Daoy (cell line): ENCODE measurements around the gene TRAPPC13. TPM values are rescaled to one million over a fixed set of nuclear protein-coding genes. Genes with fewer than 3 reads are reported as not detected.
"Not testable (repeated sequence)": the region's sequence is repeated elsewhere in the genome, so short reads cannot be mapped to it uniquely, and the experiment has no call there.

Experiments used
- DNase-seq: peaks from one replicate; pipeline ENCODE4 v3.0.0-alpha.2; 2015; ENCODE audit warnings: low read depth
- total RNA-seq: library from RNA; depleted of rRNA; stranded (reverse); fragments of >200 nt; shearing (Covaris generic); gene quantifications from 2 replicates; pipeline ENCODE4 v1.2.3, GENCODE V29; 2014; rRNA removed

Gene TRAPPC13
- total RNA-seq, result 51.8 and 56.9 TPM in 2 replicates

- DNase-seq, result peak; percentile 88
Measured at GRCh38 chr5:65624571-65625555, at the start of gene TRAPPC13, which contains the start of gene SHLD3. TSS of gene TRAPPC13 (plus strand) at chr5:65625027. CDS start at chr5:65625061, 34 bp downstream. TSS of gene SHLD3 (plus strand) at chr5:65625027. CDS start at chr5:65629588, 4,561 bp downstream.

- no peak for DNase-seq
Measured at GRCh38 chr5:65577141-65577540, 47.7 kb upstream of the TRAPPC13 start.

DNA sequence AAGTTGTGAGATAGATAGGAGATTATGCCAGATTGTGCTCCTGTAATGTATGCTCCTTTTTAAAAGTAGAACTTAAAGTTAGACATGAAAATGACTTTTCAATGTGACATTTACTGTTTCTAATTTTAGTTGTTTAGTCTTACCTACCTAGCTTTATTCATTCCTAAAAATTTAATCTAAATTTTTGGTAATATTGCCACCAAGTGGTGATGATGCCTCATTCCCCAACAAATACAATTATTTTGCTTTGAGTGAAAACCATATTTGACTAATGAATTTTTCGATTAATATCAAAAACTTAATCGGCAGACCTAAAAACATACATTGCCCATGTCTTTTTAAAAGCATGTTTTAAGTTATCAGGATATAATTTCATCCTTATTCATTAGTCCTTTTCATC, 36.1 kb upstream of the TRAPPC13 start:
- no peak for DNase-seq

- not testable (repeated sequence) for DNase-seq
Measured at GRCh38 chr5:65601761-65602160, 23.1 kb upstream of the TRAPPC13 start.

DNA sequence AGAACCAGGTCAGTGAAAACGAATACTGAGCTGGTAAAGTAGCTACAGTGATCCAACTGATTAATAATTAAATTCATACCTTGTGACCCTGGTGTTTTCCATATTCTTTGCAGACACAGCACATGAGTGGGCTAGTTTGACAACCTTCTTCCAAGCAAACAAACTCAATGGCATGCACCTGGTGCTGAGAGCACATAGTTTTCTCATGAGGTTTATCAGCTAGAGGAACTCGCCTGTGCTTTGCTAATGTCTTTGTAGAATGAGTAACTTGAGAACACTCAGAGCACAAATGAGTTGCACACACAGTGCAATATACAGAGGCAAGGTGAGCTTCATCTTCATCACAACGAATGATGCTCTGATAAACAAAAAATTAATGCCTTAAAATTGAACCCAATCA, 13.3 kb upstream of the TRAPPC13 start:
- no peak for DNase-seq

- DNase-seq, result no peak
Measured at GRCh38 chr5:65612298-65612907, 12.4 kb upstream of the TRAPPC13 start.

DNA sequence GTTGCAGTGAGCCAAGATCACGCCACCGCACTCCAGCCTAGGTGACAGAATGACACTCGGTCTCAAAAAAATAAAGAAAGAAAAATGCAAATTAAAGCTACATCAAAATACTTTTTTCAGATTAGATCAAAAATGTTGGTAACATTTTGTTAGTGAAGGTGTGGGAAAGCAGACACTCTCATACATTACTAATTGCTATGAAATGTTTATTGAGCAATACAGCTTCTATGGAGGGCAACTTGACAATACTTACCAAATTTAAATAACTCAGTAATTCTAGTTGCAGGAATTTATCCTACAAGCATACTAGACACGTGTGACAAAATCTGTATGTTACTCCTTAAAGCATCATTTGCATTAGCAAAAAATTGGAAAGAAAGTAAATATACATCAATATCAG, 4.8 kb upstream of the TRAPPC13 start:
- DNase-seq, result no peak

GRCh38 chr5:65621961-65622360, 2.9 kb upstream of the TRAPPC13 start:
- not testable (repeated sequence) for DNase-seq

DNA sequence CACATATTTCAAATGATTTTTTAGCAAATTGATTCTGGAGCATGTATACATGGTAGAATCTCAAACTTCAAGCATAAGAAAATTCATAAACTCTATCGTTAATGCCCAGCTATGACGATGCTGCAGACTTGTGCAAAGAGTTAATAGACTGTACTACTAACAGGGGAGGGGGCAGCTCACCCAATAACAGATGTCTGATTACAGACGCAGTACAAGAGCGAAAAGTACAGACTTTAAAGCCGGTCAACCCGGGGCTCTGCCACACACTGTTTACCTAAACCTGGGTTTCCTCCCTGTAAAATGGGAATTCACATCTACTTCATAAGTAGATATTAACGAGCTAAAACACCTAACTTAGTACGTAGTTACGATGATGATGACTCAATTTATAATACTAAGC, 1.3 kb upstream of the TRAPPC13 start:
- DNase-seq, result no peak

GRCh38 chr5:65624025-65624570, 729 bp upstream of the TRAPPC13 start, which contains the start of gene TRIM23:
TSS of gene TRIM23 (minus strand) at chr5:65624333. CDS start at chr5:65624274, 59 bp downstream.
- peak; percentile 96 for DNase-seq

GRCh38 chr5:65625743-65626142, 916 bp downstream of the TRAPPC13 start:
- no peak for DNase-seq

GRCh38 chr5:65630981-65631380, 6.2 kb downstream of the TRAPPC13 start:
- DNase-seq, result no peak

- DNase-seq, result no peak
Measured at GRCh38 chr5:65640240-65640639, 15.4 kb downstream of the TRAPPC13 start.

DNA sequence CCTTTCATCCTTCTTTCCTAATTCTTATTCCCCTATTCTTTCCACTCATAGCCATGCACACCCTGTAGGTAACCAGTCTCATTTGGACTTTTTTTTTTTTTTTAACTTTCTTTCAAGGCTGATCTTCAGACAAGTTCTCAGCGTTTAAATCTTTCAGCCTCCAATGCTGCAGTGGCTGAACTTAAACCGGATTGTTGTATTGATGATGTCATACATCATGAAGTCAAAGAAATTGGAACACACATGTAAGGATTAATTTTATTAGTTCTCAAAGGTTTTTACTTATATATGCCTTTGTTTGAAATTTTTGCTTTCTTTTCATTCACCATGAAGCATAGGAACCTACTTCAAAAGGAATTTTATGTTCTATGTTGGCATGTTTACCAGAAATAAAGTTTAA, 22.1 kb downstream of the TRAPPC13 start:
- no peak for DNase-seq

GRCh38 chr5:65647941-65648340, 23.1 kb downstream of the TRAPPC13 start:
- DNase-seq, result no peak

DNA sequence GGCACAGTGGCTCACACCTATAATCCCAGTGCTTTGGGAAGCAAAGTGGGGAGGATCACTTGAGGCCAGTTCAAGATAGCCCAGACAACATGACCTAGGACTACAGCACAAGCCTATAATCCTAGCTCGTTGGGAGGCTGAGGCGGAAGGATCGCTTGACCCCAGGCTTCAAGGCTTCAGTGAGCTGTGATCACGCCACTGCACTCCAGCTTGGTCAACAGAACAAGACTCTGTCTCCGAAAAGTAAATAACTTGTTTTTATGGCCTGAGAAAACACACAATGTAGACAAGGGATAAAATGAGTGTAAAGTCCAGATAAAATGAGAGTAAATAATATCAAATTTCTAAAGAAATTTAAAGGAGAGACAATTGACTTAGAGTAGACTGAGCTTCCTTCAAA, 26.3 kb downstream of the TRAPPC13 start:
- DNase-seq, result no peak

DNA sequence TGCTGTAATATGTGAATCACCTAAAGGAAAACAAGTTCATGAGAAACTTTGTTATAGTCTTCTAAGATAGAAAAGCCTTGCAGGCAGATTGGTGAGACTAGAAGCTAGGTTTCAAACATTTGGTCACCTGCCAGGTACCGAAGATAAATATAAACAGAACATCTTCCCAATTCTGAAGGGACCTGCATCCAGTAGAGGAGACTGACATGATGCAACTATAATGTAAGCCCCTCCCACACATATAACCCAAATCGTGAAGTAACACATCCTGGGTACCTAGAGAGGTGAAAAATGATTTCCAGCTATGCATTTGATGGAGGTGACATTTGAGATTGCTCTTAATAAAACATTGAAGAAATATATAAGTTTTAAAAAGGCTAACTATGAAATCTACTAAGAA, 29.9 kb downstream of the TRAPPC13 start:
- no peak for DNase-seq

DNA sequence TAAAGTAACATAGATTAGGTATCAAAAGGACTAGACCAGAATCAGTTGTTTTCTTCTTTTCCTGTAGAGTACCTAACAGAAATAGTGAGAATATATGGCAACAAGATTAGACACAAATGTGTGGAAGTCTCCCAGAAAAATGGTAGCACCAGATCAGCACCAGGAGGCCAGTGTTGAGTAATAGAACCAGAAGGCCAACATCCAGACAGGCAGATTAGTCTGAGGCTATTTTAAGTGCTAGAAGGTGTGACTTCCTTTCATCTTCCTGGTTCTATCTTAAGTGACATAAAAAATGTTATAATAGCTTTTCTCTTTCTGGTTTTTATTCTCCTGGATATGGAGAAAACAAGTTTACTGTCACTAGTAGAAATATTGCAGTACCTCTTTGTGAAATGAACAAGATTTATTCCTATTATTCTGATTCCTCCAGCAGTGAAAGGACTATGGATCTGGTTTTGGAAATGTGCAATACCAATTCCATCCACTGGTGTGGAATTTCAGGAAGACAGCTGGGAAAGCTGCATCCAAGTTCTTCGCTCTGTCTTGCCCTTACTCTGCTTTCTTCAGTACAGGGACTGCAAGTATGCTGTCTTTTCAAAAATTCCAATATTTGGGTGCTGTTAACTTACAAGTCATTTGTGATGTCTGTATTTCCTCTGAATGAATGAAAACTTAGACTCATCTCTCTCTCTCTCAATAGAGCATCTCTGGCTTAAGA, 39.1 kb downstream of the TRAPPC13 start:
- DNase-seq, result peak; percentile 6

DNA sequence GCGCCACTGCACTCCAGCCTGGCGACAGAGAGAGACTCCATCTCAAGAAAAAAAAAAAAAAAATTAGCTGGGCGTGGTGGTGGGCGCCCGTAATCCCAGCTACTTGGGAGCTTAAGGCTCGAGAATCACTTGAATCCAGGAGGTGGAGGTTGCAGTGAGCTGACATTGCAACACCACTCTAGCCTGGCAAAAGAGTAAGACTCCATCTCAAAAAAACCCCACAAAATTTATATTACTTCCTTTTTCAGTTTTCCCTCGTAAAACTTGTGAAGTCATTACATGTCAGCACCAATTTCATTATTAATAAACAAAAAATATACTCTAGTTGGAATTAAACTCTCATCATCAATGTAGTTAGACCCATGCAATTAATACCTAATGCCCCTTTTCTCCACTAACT, 43.9 kb downstream of the TRAPPC13 start:
- DNase-seq, result no peak

DNA sequence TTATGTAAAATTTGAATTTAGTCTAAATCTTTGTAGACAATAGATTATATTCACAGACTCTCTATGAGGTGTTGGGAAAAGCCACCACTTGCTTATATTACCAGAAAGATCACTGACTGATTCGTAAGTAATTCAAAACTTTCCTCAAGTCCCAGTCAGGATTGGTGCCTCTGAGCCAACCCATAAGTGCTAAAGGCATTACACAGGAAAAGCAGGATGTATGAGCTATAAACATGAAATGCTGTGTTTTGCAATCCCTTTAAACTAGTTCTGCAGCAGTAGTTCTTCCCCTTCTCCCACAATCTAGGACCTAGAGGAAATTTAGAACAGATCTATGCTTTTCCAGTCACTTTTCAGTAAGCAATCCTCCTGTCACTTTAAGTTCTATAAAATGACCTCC, 48.0 kb downstream of the TRAPPC13 start:
- no peak for DNase-seq

DNA sequence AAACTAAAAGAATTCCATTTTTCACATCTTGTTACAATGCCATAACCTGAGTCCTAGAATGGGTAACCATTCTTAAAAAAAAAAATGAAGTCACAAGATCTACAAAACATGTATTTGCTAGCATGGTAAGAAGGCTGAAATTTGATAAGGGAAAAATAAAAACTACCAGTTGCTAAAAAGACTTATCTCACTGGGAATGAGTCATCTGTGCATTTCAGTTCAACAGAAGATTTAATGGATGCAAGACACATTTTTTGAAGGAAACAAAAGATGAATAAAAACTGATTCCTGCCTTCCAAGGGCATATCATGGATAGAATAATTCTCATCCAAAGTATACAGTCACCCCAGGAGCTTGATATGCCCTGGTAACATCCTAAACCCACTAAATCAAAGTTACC, 49.9 kb downstream of the TRAPPC13 start:
- DNase-seq, result no peak

DNA sequence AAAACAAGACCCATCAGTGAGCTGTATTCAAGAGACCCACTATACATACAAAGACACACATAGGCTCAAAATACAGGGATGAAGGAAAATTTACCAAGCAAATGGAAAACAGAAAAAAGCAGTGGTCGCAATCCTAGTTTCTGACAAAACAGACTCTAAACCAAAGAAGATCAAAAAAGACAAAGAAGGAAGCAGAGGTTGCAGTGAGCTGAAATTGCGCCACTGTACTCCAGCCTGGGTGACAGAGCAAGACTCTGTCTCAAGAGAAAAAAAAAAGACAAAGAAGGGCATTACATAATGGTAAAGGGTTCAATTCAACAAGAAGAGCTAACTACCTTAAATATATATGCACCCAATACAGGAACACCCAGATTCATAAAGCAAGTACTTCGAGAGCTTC, 51.2 kb downstream of the TRAPPC13 start:
- not testable (repeated sequence) for DNase-seq
